Measurements from ENCODE around the gene COL4A2. TPM values are rescaled to one million over a fixed set of nuclear protein-coding genes. Genes with fewer than 3 reads are reported as not detected.

Gene COL4A2
- total and polyA plus RNA-seq, 4 donors: 8.0 to 45.2 (median 40.3) TPM

- Histone ChIP-seq H3K9ac (ENCODE audit: low read depth in 1 of 2, low read length in 2 of 2) (no peak overlapping the region), H3K27me3 (ENCODE audit: control insufficient read depth in 4 of 4, insufficient read depth in 4 of 4, low read length in 3 of 4) (no peaks in the 10 kb centered on the region), H3K36me3 (ENCODE audit: control insufficient read depth in 4 of 4, insufficient read depth in 3 of 4, low read depth in 1 of 4, low read length in 3 of 4) (peaks cover 0 to 2% (median 0%) of the 10 kb centered on the region in 4 donors), H3K4me3 (ENCODE audit: low read depth in 1 of 3, low read length in 3 of 3) (no peak overlapping the region), H3K4me1 (ENCODE audit: control insufficient read depth in 4 of 4, insufficient read depth in 4 of 4, low read length in 3 of 4) (no peaks in the 10 kb centered on the region), H3K9me3 (ENCODE audit: control insufficient read depth in 4 of 4, low read length in 3 of 4) (no peaks in the 10 kb centered on the region), H3K27ac (ENCODE audit: low read depth in 1 of 2, low read length in 2 of 2) (no peak overlapping the region)
- no peak for DNase-seq (ENCODE audit: low spot score)
- no peak for TF ChIP-seq GABPA (IDR thresholded peaks at IDR 0.05 in 1 of 2, conservative IDR thresholded peaks at IDR 0.05 in 1 of 2)
- no peak for TF ChIP-seq FOXA1 (IDR thresholded peaks at IDR 0.05)
- no peak for TF ChIP-seq RXRA (IDR thresholded peaks at IDR 0.05)
- TF ChIP-seq SP1 (IDR thresholded peaks at IDR 0.05): no peak
- TF ChIP-seq TAF1 (conservative IDR thresholded peaks at IDR 0.05): no peak
- TF ChIP-seq CTCF (IDR thresholded peaks at IDR 0.05; ENCODE audit: low read depth, low read length, missing input control): no peak
- no peak for TF ChIP-seq YY1 (IDR thresholded peaks at IDR 0.05)
- WGBS: 93% methylated on average over 16 of the region's 16 CpGs
Observed at GRCh38 chr13:110478405-110479214, 171.5 kb downstream of the COL4A2 start.

- H3K4me3 ChIP-seq (ENCODE audit: low read depth in 1 of 3, low read length in 3 of 3): no peak overlapping the region
- H3K9ac ChIP-seq (ENCODE audit: low read depth in 1 of 2, low read length in 2 of 2): no peak overlapping the region
- H3K9me3 ChIP-seq (ENCODE audit: control insufficient read depth in 4 of 4, low read length in 3 of 4): no peaks in the 10 kb centered on the region
- H3K4me1 ChIP-seq (ENCODE audit: control insufficient read depth in 4 of 4, insufficient read depth in 4 of 4, low read length in 3 of 4): no peaks in the 10 kb centered on the region
- no peak overlapping the region for H3K27ac ChIP-seq (ENCODE audit: low read depth in 1 of 2, low read length in 2 of 2)
- H3K36me3 ChIP-seq (ENCODE audit: control insufficient read depth in 4 of 4, insufficient read depth in 3 of 4, low read depth in 1 of 4, low read length in 3 of 4): peaks cover 0 to 2% (median 0%) of the 10 kb centered on the region in 4 donors
- no peaks in the 10 kb centered on the region for H3K27me3 ChIP-seq (ENCODE audit: control insufficient read depth in 4 of 4, insufficient read depth in 4 of 4, low read length in 3 of 4)
- WGBS: 95% methylated on average over 6 of the region's 6 CpGs
- DNase-seq (ENCODE audit: low spot score): no peak
- TF ChIP-seq RXRA (IDR thresholded peaks at IDR 0.05) (no peak), HNF4G (IDR thresholded peaks at IDR 0.05) (no peak)
Observed at GRCh38 chr13:110479215-110479545, 172.1 kb downstream of the COL4A2 start.

GRCh38 chr13:110479648-110480047 lies 172.6 kb downstream of the COL4A2 start:
- H3K36me3 ChIP-seq (ENCODE audit: control insufficient read depth in 4 of 4, insufficient read depth in 3 of 4, low read depth in 1 of 4, low read length in 3 of 4): no peaks in the 10 kb centered on the region
- TF ChIP-seq RXRA (IDR thresholded peaks at IDR 0.05) (no peak), HNF4G (IDR thresholded peaks at IDR 0.05) (no peak), EGR1 (IDR thresholded peaks at IDR 0.05; ENCODE audit: low read depth in 2 of 2) (no peak), JUND (IDR thresholded peaks at IDR 0.05) (no peak), REST (IDR thresholded peaks at IDR 0.05) (no peak), RAD21 (IDR thresholded peaks at IDR 0.05) (no peak), GABPA (IDR thresholded peaks at IDR 0.05 in 1 of 2, conservative IDR thresholded peaks at IDR 0.05 in 1 of 2) (no peak), MAX (IDR thresholded peaks at IDR 0.05) (no peak), NR2F2 (IDR thresholded peaks at IDR 0.05) (no peak), YY1 (IDR thresholded peaks at IDR 0.05) (no peak), TAF1 (conservative IDR thresholded peaks at IDR 0.05) (no peak), FOXA1 (IDR thresholded peaks at IDR 0.05) (no peak)
- TF ChIP-seq, protein P1, sequence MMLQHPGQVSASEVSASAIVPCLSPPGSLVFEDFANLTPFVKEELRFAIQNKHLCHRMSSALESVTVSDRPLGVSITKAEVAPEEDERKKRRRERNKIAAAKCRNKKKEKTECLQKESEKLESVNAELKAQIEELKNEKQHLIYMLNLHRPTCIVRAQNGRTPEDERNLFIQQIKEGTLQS (IDR thresholded peaks at IDR 0.05): no peak
- TF ChIP-seq, protein P2, sequence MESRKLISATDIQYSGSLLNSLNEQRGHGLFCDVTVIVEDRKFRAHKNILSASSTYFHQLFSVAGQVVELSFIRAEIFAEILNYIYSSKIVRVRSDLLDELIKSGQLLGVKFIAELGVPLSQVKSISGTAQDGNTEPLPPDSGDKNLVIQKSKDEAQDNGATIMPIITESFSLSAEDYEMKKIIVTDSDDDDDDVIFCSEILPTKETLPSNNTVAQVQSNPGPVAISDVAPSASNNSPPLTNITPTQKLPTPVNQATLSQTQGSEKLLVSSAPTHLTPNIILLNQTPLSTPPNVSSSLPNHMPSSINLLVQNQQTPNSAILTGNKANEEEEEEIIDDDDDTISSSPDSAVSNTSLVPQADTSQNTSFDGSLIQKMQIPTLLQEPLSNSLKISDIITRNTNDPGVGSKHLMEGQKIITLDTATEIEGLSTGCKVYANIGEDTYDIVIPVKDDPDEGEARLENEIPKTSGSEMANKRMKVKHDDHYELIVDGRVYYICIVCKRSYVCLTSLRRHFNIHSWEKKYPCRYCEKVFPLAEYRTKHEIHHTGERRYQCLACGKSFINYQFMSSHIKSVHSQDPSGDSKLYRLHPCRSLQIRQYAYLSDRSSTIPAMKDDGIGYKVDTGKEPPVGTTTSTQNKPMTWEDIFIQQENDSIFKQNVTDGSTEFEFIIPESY (IDR thresholded peaks at IDR 0.05): no peak

More at GRCh38 chr13:110479648-110480047, 172.6 kb downstream of the COL4A2 start:
- no peak for DNase-seq (ENCODE audit: low spot score)
- Histone ChIP-seq H3K9me3 (ENCODE audit: control insufficient read depth in 4 of 4, low read length in 3 of 4) (no peaks in the 10 kb centered on the region), H3K27ac (ENCODE audit: low read depth in 1 of 2, low read length in 2 of 2) (no peak overlapping the region), H3K9ac (ENCODE audit: low read depth in 1 of 2, low read length in 2 of 2) (no peak overlapping the region), H3K4me3 (ENCODE audit: low read depth in 1 of 3, low read length in 3 of 3) (no peak overlapping the region), H3K27me3 (ENCODE audit: control insufficient read depth in 4 of 4, insufficient read depth in 4 of 4, low read length in 3 of 4) (no peaks in the 10 kb centered on the region), H3K4me1 (ENCODE audit: control insufficient read depth in 4 of 4, insufficient read depth in 4 of 4, low read length in 3 of 4) (no peaks in the 10 kb centered on the region)
- WGBS: 87% methylated on average over 11 of the region's 11 CpGs

All from liver (tissue), 9 donors.